HEK293 (cell line): ENCODE results near the gene LAPTM4A.

Experiments used
- CTCF ChIA-PET: fragments of 350-600 bp; formaldehyde crosslinking; extraction: SDS; loops from one replicate; lab custom pipeline; 2021; ENCODE audit warnings: antibody characterized with exemption; lab: Yijun Ruan, JAX
- POLR2A ChIA-PET: fragments of 300-600 bp; formaldehyde crosslinking; extraction: SDS; loops from one replicate; lab custom pipeline; 2020; ENCODE audit warnings: antibody characterized with exemption, inconsistent platforms; lab: Yijun Ruan, JAX
- H3K27ac ChIP-seq: fragments of 200-500 bp; sonication (Bioruptor generic); 2 replicates; pipeline ENCODE4 v1.5.1; 2014; ENCODE audit warnings: low read depth, low read length, control low read depth, inconsistent platforms; ENCODE audit errors: extremely low read depth
- H3K36me3 ChIP-seq, 2 experiments: fragments of 200-500 bp in 1 of 2; sonication (Bioruptor generic) in 1 of 2; 1 replicate in 1 of 2; 2 replicates in 1 of 2; pipeline ENCODE4 v1.5.1; 2014 to 2017; ENCODE audit warnings: inconsistent platforms in 2 of 2, low read length in 2 of 2; ENCODE audit not compliant: control insufficient read depth in 2 of 2, insufficient read depth in 1 of 2
- H3K4me1 ChIP-seq: fragments of 200-500 bp; sonication (Bioruptor generic); 2 replicates; pipeline ENCODE4 v1.5.1; 2014; ENCODE audit warnings: mild to moderate bottlenecking, low read length, inconsistent platforms; ENCODE audit not compliant: control insufficient read depth, insufficient read depth
- H3K4me3 ChIP-seq: 2 replicates; pipeline ENCODE4 v1.5.1; 2011; ENCODE audit warnings: low read depth, mild to moderate bottlenecking, control low read depth, low read length, moderate library complexity
- H3K9me3 ChIP-seq: fragments of 200-500 bp; sonication (Bioruptor generic); 2 replicates; pipeline ENCODE4 v1.5.1; 2014; ENCODE audit warnings: low read depth, low read length, inconsistent platforms; ENCODE audit not compliant: control insufficient read depth, insufficient read depth
- KLF9 ChIP-seq: fragments of 450-650 bp; formaldehyde crosslinking; IDR thresholded peaks from 2 replicates; pipeline ENCODE4 v1.5.1; 2016; ENCODE audit warnings: missing biosample characterization, missing genetic modification characterization, low read depth
- OSR2 ChIP-seq: fragments of 450-650 bp; formaldehyde crosslinking; IDR thresholded peaks from 2 replicates; pipeline ENCODE4 v1.5.1; 2016; ENCODE audit warnings: missing biosample characterization, missing genetic modification characterization
- PATZ1 ChIP-seq: fragments of 450-650 bp; formaldehyde crosslinking; IDR thresholded peaks from 2 replicates; pipeline ENCODE4 v1.5.1; 2016; ENCODE audit warnings: missing biosample characterization, missing genetic modification characterization
- PBX3 ChIP-seq: sonication (generic); formaldehyde crosslinking; IDR thresholded peaks from 2 replicates; pipeline ENCODE4 v1.8.1; 2022; ENCODE audit warnings: mild to moderate bottlenecking, moderate library complexity, missing genetic modification reagents
- SETDB1 ChIP-seq: IDR thresholded peaks from one replicate; pipeline ENCODE4 v1.6.1; 2017; ENCODE audit warnings: mild to moderate bottlenecking, low read length, moderate library complexity, mixed read lengths; ENCODE audit not compliant: insufficient read length
- SP2 ChIP-seq: fragments of 450-650 bp; formaldehyde crosslinking; IDR thresholded peaks from 2 replicates; pipeline ENCODE4 v1.5.1; 2016; ENCODE audit warnings: missing biosample characterization, missing genetic modification characterization
- SP3 ChIP-seq: fragments of 450-650 bp; formaldehyde crosslinking; IDR thresholded peaks from 2 replicates; pipeline ENCODE4 v1.5.1; 2016; ENCODE audit warnings: missing biosample characterization, missing genetic modification characterization
- SP7 ChIP-seq: fragments of 450-650 bp; formaldehyde crosslinking; IDR thresholded peaks from 2 replicates; pipeline ENCODE4 v1.5.1; 2016; ENCODE audit warnings: missing biosample characterization, missing genetic modification characterization
- WT1 ChIP-seq: fragments of 450-650 bp; formaldehyde crosslinking; IDR thresholded peaks from 2 replicates; pipeline ENCODE4 v1.5.1; 2016; ENCODE audit warnings: missing biosample characterization, missing genetic modification characterization
- ZBTB8A ChIP-seq: fragments of 450-650 bp; formaldehyde crosslinking; IDR thresholded peaks from 2 replicates; pipeline ENCODE4 v1.5.1; 2016; ENCODE audit warnings: missing biosample characterization, missing genetic modification characterization
- ZFHX2 ChIP-seq: fragments of 450-650 bp; formaldehyde crosslinking; conservative IDR thresholded peaks from 2 replicates; pipeline ENCODE4 v1.5.1; 2016; ENCODE audit warnings: missing biosample characterization, missing genetic modification characterization
- ZNF140 ChIP-seq: fragments of 450-650 bp; formaldehyde crosslinking; IDR thresholded peaks from 2 replicates; pipeline ENCODE4 v1.5.1; 2016; ENCODE audit warnings: missing biosample characterization, missing genetic modification characterization
- ZNF157 ChIP-seq: fragments of 450-650 bp; formaldehyde crosslinking; IDR thresholded peaks from 2 replicates; pipeline ENCODE4 v1.5.1; 2016; ENCODE audit warnings: missing biosample characterization, missing genetic modification characterization
- ZNF175 ChIP-seq: fragments of 450-650 bp; formaldehyde crosslinking; IDR thresholded peaks from 2 replicates; pipeline ENCODE4 v1.5.1; 2016; ENCODE audit warnings: missing biosample characterization, missing genetic modification characterization
- ZNF2 ChIP-seq: fragments of 450-650 bp; formaldehyde crosslinking; IDR thresholded peaks from 2 replicates; pipeline ENCODE4 v1.5.1; 2016; ENCODE audit warnings: missing biosample characterization, missing genetic modification characterization
- ZNF214 ChIP-seq: fragments of 450-650 bp; formaldehyde crosslinking; IDR thresholded peaks from 2 replicates; pipeline ENCODE4 v1.5.1; 2017; ENCODE audit warnings: missing biosample characterization, mild to moderate bottlenecking, missing genetic modification characterization, borderline replicate concordance
- ZNF335 ChIP-seq: fragments of 450-650 bp; formaldehyde crosslinking; conservative IDR thresholded peaks from 2 replicates; pipeline ENCODE4 v1.5.1; 2016; ENCODE audit warnings: missing biosample characterization, missing genetic modification characterization
- ZNF398 ChIP-seq: fragments of 450-650 bp; formaldehyde crosslinking; IDR thresholded peaks from 2 replicates; pipeline ENCODE4 v1.5.1; 2017; ENCODE audit warnings: missing biosample characterization, missing genetic modification characterization
- ZNF449 ChIP-seq: fragments of 450-650 bp; formaldehyde crosslinking; IDR thresholded peaks from 2 replicates; pipeline ENCODE4 v1.5.1; 2017; ENCODE audit warnings: missing biosample characterization, mild to moderate bottlenecking, missing genetic modification characterization, moderate library complexity
- ZNF510 ChIP-seq: fragments of 450-650 bp; formaldehyde crosslinking; IDR thresholded peaks from 2 replicates; pipeline ENCODE4 v1.5.1; 2018; ENCODE audit warnings: mild to moderate bottlenecking, missing genetic modification characterization, missing biosample characterization; ENCODE audit not compliant: insufficient replicate concordance
- ZNF560 ChIP-seq: fragments of 450-650 bp; formaldehyde crosslinking; IDR thresholded peaks from 2 replicates; pipeline ENCODE4 v1.5.1; 2017; ENCODE audit warnings: missing biosample characterization, missing genetic modification characterization, borderline replicate concordance
- ZNF571 ChIP-seq: fragments of 450-650 bp; formaldehyde crosslinking; IDR thresholded peaks from 2 replicates; pipeline ENCODE4 v1.5.0; 2017; ENCODE audit warnings: missing biosample characterization, missing genetic modification characterization
- ZNF626 ChIP-seq: fragments of 450-650 bp; sonication (Bioruptor Pico); formaldehyde crosslinking; IDR thresholded peaks from 2 replicates; pipeline ENCODE4 v1.5.1; 2018; ENCODE audit warnings: missing biosample characterization, missing genetic modification characterization, inconsistent platforms
- ZNF645 ChIP-seq: fragments of 450-650 bp; formaldehyde crosslinking; IDR thresholded peaks from 2 replicates; pipeline ENCODE4; 2016; ENCODE audit warnings: missing biosample characterization, missing genetic modification characterization
- ZNF658 ChIP-seq: fragments of 450-650 bp; formaldehyde crosslinking; IDR thresholded peaks from 2 replicates; pipeline ENCODE4; 2016; ENCODE audit warnings: missing biosample characterization, missing genetic modification characterization
- ZNF692 ChIP-seq: fragments of 450-650 bp; formaldehyde crosslinking; IDR thresholded peaks from 2 replicates; pipeline ENCODE4 v1.5.1; 2016; ENCODE audit warnings: missing biosample characterization, missing genetic modification characterization
- ZNF701 ChIP-seq: fragments of 450-650 bp; formaldehyde crosslinking; IDR thresholded peaks from 2 replicates; pipeline ENCODE4 v1.5.1; 2016; ENCODE audit warnings: missing biosample characterization, missing genetic modification characterization
- ZNF768 ChIP-seq: fragments of 450-650 bp; formaldehyde crosslinking; IDR thresholded peaks from 2 replicates; pipeline ENCODE4 v1.5.1; 2018; ENCODE audit warnings: missing biosample characterization, mild to moderate bottlenecking, missing genetic modification characterization

LAPTM4A gene

GRCh38 chr2:20050646-20051531, 539 bp downstream of the LAPTM4A start:
- CTCF ChIA-PET, result interaction anchor here (0.5 to 3.2 kb wide), 5 partner anchors 33 to 587 kb away, joined by 3 to 14 read pairs (median 4); no protein-coding TSS in a partner anchor
- H3K9me3 ChIP-seq, result no peaks in the 10 kb centered on the region
- peaks cover 9% of the 10 kb centered on the region for H3K4me1 ChIP-seq
- POLR2A ChIA-PET, result interaction anchor here (0.6 to 2.1 kb wide), 9 partner anchors 9 to 276 kb away, joined by 3 to 11 read pairs (median 4); partner anchors contain the start of gene WDR35
- peak overlapping the region; percentile 81 for H3K4me3 ChIP-seq
- H3K27ac ChIP-seq, result peak overlapping the region; percentile 83
- no peaks in the 10 kb centered on the region; a peak in 1 of 3 replicates for H3K36me3 ChIP-seq
- no peak for TF ChIP-seq SP7 (tag by site-specific recombination)
- no peak for TF ChIP-seq ZNF571
- TF ChIP-seq ZNF701, result no peak
- TF ChIP-seq ZBTB8A (tag by site-specific recombination), result peak; percentile 23; the same call in 1 of the 2 replicates
- no peak for TF ChIP-seq ZNF768 (tag by site-specific recombination)
- no peak for TF ChIP-seq ZNF214 (tag by site-specific recombination)
- no peak for TF ChIP-seq WT1 (tag by site-specific recombination)
- TF ChIP-seq OSR2 (tag by site-specific recombination), result no peak
- no peak for TF ChIP-seq ZNF560 (tag by site-specific recombination)
- peak; percentile 97 for TF ChIP-seq ZNF449 (tag by site-specific recombination)
- 0 out of 2 replicates have a peak, but pooled peaks have one; percentile 6 for TF ChIP-seq ZFHX2 (tag by site-specific recombination)
- TF ChIP-seq ZNF2 (tag by site-specific recombination), result no peak
- no peak for TF ChIP-seq ZNF175
- TF ChIP-seq SETDB1, result no peak
- peak; percentile 72 for TF ChIP-seq ZNF398 (tag by site-specific recombination)
- no peak for TF ChIP-seq ZNF140
- no peak for TF ChIP-seq SP3 (tag by site-specific recombination)
- TF ChIP-seq ZNF692, result no peak
- TF ChIP-seq ZNF626, result no peak
- TF ChIP-seq ZNF658 (tag by site-specific recombination), result no peak
- no peak for TF ChIP-seq ZNF157 (tag by site-specific recombination)
- no peak for TF ChIP-seq ZNF510
- TF ChIP-seq KLF9 (tag by site-specific recombination), result peak; percentile 11; the same call in 1 of the 2 replicates
- TF ChIP-seq PATZ1 (tag by site-specific recombination), result peak; percentile 60
- no peak for TF ChIP-seq PBX3 (CRISPR knock-in tag)
- no peak for TF ChIP-seq SP2 (tag by site-specific recombination)
- TF ChIP-seq ZNF335, result peak; percentile 90
- no peak for TF ChIP-seq ZNF645 (tag by site-specific recombination)
